Ascending aorta (tissue), 2 donors: ENCODE data around the gene RAP1GDS1. TPM values are rescaled to one million over a fixed set of nuclear protein-coding genes. Genes with fewer than 3 reads are reported as not detected.

ENCODE experiments used
- DNase-seq, 2 donors: peaks; one replicate each; pipeline ENCODE4 v3.0.0-alpha.2; 2019; ENCODE audit warnings: low spot score in 2 of 2
- H3K27ac ChIP-seq, 2 donors: fragments of 200-600 bp; sonication (generic); one replicate each; pipeline ENCODE4 v1.5.1; 2016 to 2017; ENCODE audit warnings: mild to moderate bottlenecking in 1 of 2
- H3K27me3 ChIP-seq: fragments of 200-600 bp; sonication (generic); one replicate; pipeline ENCODE4 v1.5.1; 2017
- H3K36me3 ChIP-seq, 2 donors: fragments of 200-600 bp; sonication (generic); one replicate each; pipeline ENCODE4 v1.5.1; 2016
- H3K4me1 ChIP-seq, 2 donors: fragments of 200-600 bp; sonication (generic); one replicate each; pipeline ENCODE4 v1.5.1; 2016 to 2017; ENCODE audit warnings: mild to moderate bottlenecking in 1 of 2
- H3K4me3 ChIP-seq, 2 donors: fragments of 200-600 bp; sonication (generic); one replicate each; pipeline ENCODE4 v1.5.1; 2016 to 2017; ENCODE audit warnings: mild to moderate bottlenecking in 1 of 2
- H3K9me3 ChIP-seq, 2 donors: fragments of 200-600 bp; sonication (generic); one replicate each; pipeline ENCODE4 v1.5.1; 2016
- intact Hi-C: fragments of 100-400 bp; cut with DNase I; formaldehyde crosslinking; loops from one replicate; pipeline ENCODE4 v1.15.1; 2023
- total RNA-seq: library from RNA; depleted of rRNA; stranded (reverse); fragments of >200 nt; gene quantifications from one replicate; pipeline ENCODE4 v1.1.0, GENCODE V29; 2016
- TF ChIP-seq, protein P1 (sequence below), 3 experiments: fragments of 200-600 bp in 2 of 3; fragments of 450-650 bp in 1 of 3; sonication (generic) in 2 of 3; IDR thresholded peaks; one replicate each; pipeline ENCODE4 v1.5.1; 2016 to 2019; ENCODE audit warnings: antibody characterized with exemption in 3 of 3, mild to moderate bottlenecking in 1 of 3, moderate library complexity in 1 of 3

The RAP1GDS1 gene
- total RNA-seq, 1 donor from 2014 or later = 8.3 TPM

- H3K4me1 ChIP-seq = no peaks in the 10 kb centered on the region
- no peaks in the 10 kb centered on the region for H3K9me3 ChIP-seq
- intact Hi-C loops = no loop called here
- no peaks in the 10 kb centered on the region for H3K36me3 ChIP-seq
- no peak for DNase-seq
- TF ChIP-seq, protein P1, sequence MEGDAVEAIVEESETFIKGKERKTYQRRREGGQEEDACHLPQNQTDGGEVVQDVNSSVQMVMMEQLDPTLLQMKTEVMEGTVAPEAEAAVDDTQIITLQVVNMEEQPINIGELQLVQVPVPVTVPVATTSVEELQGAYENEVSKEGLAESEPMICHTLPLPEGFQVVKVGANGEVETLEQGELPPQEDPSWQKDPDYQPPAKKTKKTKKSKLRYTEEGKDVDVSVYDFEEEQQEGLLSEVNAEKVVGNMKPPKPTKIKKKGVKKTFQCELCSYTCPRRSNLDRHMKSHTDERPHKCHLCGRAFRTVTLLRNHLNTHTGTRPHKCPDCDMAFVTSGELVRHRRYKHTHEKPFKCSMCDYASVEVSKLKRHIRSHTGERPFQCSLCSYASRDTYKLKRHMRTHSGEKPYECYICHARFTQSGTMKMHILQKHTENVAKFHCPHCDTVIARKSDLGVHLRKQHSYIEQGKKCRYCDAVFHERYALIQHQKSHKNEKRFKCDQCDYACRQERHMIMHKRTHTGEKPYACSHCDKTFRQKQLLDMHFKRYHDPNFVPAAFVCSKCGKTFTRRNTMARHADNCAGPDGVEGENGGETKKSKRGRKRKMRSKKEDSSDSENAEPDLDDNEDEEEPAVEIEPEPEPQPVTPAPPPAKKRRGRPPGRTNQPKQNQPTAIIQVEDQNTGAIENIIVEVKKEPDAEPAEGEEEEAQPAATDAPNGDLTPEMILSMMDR (IDR thresholded peaks at IDR 0.05) = no peak
- H3K4me3 ChIP-seq = no peak overlapping the region
- H3K27ac ChIP-seq = no peak overlapping the region
- no peaks in the 10 kb centered on the region for H3K27me3 ChIP-seq
Observed at GRCh38 chr4:98237204-98237603, 24.0 kb upstream of the RAP1GDS1 start.

- Histone ChIP-seq H3K4me3 (no peak overlapping the region), H3K27ac (no peak overlapping the region), H3K36me3 (no peaks in the 10 kb centered on the region), H3K9me3 (no peaks in the 10 kb centered on the region), H3K27me3 (no peaks in the 10 kb centered on the region), H3K4me1 (no peaks in the 10 kb centered on the region)
- DNase-seq = no peak
- intact Hi-C loops = no loop called here
- TF ChIP-seq, protein P1 (IDR thresholded peaks at IDR 0.05) = no peak
Observed at GRCh38 chr4:98242063-98242462, 19.1 kb upstream of the RAP1GDS1 start.

GRCh38 chr4:98242538-98242937, 18.6 kb upstream of the RAP1GDS1 start:
- Histone ChIP-seq H3K27ac (no peak overlapping the region), H3K4me3 (no peak overlapping the region), H3K4me1 (no peaks in the 10 kb centered on the region), H3K9me3 (no peaks in the 10 kb centered on the region), H3K36me3 (no peaks in the 10 kb centered on the region), H3K27me3 (no peaks in the 10 kb centered on the region)
- TF ChIP-seq, protein P1 (IDR thresholded peaks at IDR 0.05) = no peak
- intact Hi-C loops = no loop called here
- DNase-seq = no peak

- no peaks in the 10 kb centered on the region for H3K27me3 ChIP-seq
- no peaks in the 10 kb centered on the region for H3K36me3 ChIP-seq
- H3K4me3 ChIP-seq = no peak overlapping the region
- intact Hi-C loops = no loop called here
- TF ChIP-seq, protein P1 (IDR thresholded peaks at IDR 0.05) = no peak
- H3K9me3 ChIP-seq = no peaks in the 10 kb centered on the region
- H3K27ac ChIP-seq = no peak overlapping the region
- no peaks in the 10 kb centered on the region for H3K4me1 ChIP-seq
- no peak for DNase-seq
Observed at GRCh38 chr4:98245226-98245625, 16.0 kb upstream of the RAP1GDS1 start.

DNA sequence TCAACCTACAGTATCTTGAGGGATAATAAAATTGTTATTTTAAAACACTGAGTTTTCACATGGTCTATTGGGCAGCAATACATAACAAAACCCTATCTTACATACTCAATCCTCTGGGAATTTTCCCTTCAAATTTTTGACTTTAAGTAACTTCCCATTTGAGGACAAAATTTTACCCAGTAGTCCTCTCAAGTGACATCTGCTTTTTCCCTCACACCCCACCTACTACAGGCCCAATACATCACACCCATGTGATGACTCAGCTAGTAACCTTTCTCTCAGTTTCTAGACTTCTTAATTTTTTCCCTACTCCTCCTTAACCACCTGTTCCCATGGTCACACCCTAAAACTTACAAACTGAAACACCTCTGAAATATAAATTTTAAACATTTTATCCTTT, 12.2 kb upstream of the RAP1GDS1 start:
- H3K27me3 ChIP-seq = no peaks in the 10 kb centered on the region
- no peaks in the 10 kb centered on the region for H3K9me3 ChIP-seq
- no peaks in the 10 kb centered on the region for H3K36me3 ChIP-seq
- DNase-seq = no peak
- intact Hi-C loops = no loop called here
- H3K27ac ChIP-seq = no peak overlapping the region
- no peaks in the 10 kb centered on the region for H3K4me1 ChIP-seq
- TF ChIP-seq, protein P1 (IDR thresholded peaks at IDR 0.05) = no peak
- H3K4me3 ChIP-seq = no peak overlapping the region

DNA sequence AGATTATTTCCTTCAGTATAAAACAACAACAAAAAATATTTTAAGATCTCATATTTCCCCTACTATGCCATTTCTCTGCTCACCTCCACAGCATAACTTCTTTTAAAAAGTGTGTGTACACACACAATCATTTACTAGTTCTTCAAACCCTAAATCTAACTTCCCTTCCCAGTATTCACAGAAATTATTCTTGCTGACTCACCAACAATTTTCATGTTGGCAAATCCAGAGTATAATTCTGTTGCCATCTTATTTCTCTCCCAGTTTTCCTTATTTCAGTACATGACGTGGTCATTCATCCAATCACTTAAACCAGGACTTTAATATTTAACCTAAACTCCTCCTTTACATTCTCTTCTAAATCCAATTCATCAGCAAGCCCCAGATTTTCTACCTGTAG, 11.4 kb upstream of the RAP1GDS1 start:
- Histone ChIP-seq H3K27me3 (no peaks in the 10 kb centered on the region), H3K4me1 (no peaks in the 10 kb centered on the region), H3K27ac (no peak overlapping the region), H3K36me3 (no peaks in the 10 kb centered on the region), H3K9me3 (no peaks in the 10 kb centered on the region), H3K4me3 (no peak overlapping the region)
- DNase-seq = no peak
- intact Hi-C loops = no loop called here
- TF ChIP-seq, protein P1 (IDR thresholded peaks at IDR 0.05) = no peak
